ENCODE measurements around the gene TMEM151B.

Gene TMEM151B

GRCh38 chr6:44264154-44265006 is 5.9 kb upstream of the TMEM151B start:
- DNase-seq (ENCODE audit: low read depth), result no peak

GRCh38 chr6:44265007-44265721 is 5.1 kb upstream of the TMEM151B start, which contains the start of gene NFKBIE:
TSS of gene NFKBIE (minus strand) at chr6:44265551. CDS start at chr6:44265346, 205 bp downstream.
- peak; percentile 72 for DNase-seq (ENCODE audit: low read depth)

GRCh38 chr6:44265722-44266233 is 4.5 kb upstream of the TMEM151B start:
- no peak for DNase-seq (ENCODE audit: low read depth)

GRCh38 chr6:44266347-44266746 is 3.9 kb upstream of the TMEM151B start:
- no peak for DNase-seq (ENCODE audit: low read depth)

- no peak for DNase-seq (ENCODE audit: low read depth)
Observed at GRCh38 chr6:44267252-44267651, 3.0 kb upstream of the TMEM151B start.

GRCh38 chr6:44268095-44268628 is 2.1 kb upstream of the TMEM151B start:
- no peak for DNase-seq (ENCODE audit: low read depth)

- DNase-seq (ENCODE audit: low read depth), result no peak
Observed at GRCh38 chr6:44269178-44269920, 901 bp upstream of the TMEM151B start.

- DNase-seq (ENCODE audit: low read depth), result no peak
Observed at GRCh38 chr6:44270526-44271405, 516 bp downstream of the TMEM151B start.

- no peak for DNase-seq (ENCODE audit: low read depth)
Observed at GRCh38 chr6:44271406-44271723, 1.1 kb downstream of the TMEM151B start.

- DNase-seq (ENCODE audit: low read depth), result no peak
Observed at GRCh38 chr6:44271914-44272313, 1.7 kb downstream of the TMEM151B start.

GRCh38 chr6:44272529-44272928 is 2.3 kb downstream of the TMEM151B start:
- DNase-seq (ENCODE audit: low read depth), result no peak

- DNase-seq (ENCODE audit: low read depth), result no peak
Observed at GRCh38 chr6:44272999-44273566, 2.8 kb downstream of the TMEM151B start.

GRCh38 chr6:44273617-44274016 is 3.4 kb downstream of the TMEM151B start:
- DNase-seq (ENCODE audit: low read depth), result no peak

- DNase-seq (ENCODE audit: low read depth), result no peak
Observed at GRCh38 chr6:44275271-44275748, 5.1 kb downstream of the TMEM151B start.

- DNase-seq (ENCODE audit: low read depth), result no peak
Observed at GRCh38 chr6:44275749-44276648, 5.7 kb downstream of the TMEM151B start.

- no peak for DNase-seq (ENCODE audit: low read depth)
Observed at GRCh38 chr6:44276667-44277640, 6.7 kb downstream of the TMEM151B start.

GRCh38 chr6:44277763-44278162 is 7.5 kb downstream of the TMEM151B start:
- no peak for DNase-seq (ENCODE audit: low read depth)

- DNase-seq (ENCODE audit: low read depth), result no peak
Observed at GRCh38 chr6:44278315-44278714, 8.1 kb downstream of the TMEM151B start.
